HepG2 (cell line): ENCODE data around the gene TFAP2E. TPM values are rescaled to one million over a fixed set of nuclear protein-coding genes. Genes with fewer than 3 reads are reported as not detected.

Experiments
- ATAC-seq: fragments of 200-7000 bp; cut with Tn5 transposase; 3 replicates; pipeline ENCODE4 v1.9.1; 2020; ENCODE audit warnings: mild to moderate bottlenecking, moderate library complexity
- BruUV-seq: library from RNA; stranded (reverse); fragments of 400-500 nt; replicated peaks from 2 replicates; lab custom pipeline; 2021; lab: Mats Ljungman, UMichigan
- CTCF ChIA-PET: fragments of 300-600 bp; formaldehyde crosslinking; extraction: SDS; loops from one replicate; lab custom pipeline; 2021; ENCODE audit warnings: low total read pairs, inconsistent platforms, low intra/inter-chr PET ratio; lab: Yijun Ruan, JAX
- POLR2A ChIA-PET: fragments of 350-600 bp; sonication (Branson Sonifier 250); formaldehyde crosslinking; loops from one replicate; lab custom pipeline; 2020; ENCODE audit warnings: antibody characterized with exemption, inconsistent platforms; lab: Yijun Ruan, JAX
- DNase-seq: peaks from one replicate; pipeline ENCODE4 v3.0.0-alpha.2; 2015; ENCODE audit warnings: low spot score
- FAIRE-seq: peaks from 3 replicates; lab custom pipeline; 2011; peaks lifted over from hg19 to GRCh38; lab: Jason Lieb, UNC
- H2AFZ ChIP-seq: one replicate; pipeline ENCODE4 v1.6.1; 2011; ENCODE audit warnings: low read length, inconsistent platforms
- H3K27ac ChIP-seq: fragments of 300-600 bp; 3 replicates; pipeline ENCODE4 v1.8.0; 2011; ENCODE audit warnings: mixed run types, mild to moderate bottlenecking, mixed read lengths, low read length, inconsistent platforms; ENCODE audit not compliant: insufficient read depth; ENCODE audit errors: extremely low read length
- H3K27me3 ChIP-seq, 2 experiments: fragments of 200-600 bp in 1 of 2; 2 replicates in 1 of 2; 3 replicates in 1 of 2; pipeline versions ENCODE4 v1.6.0 to v1.8.0; 2011; ENCODE audit warnings: low read length in 2 of 2, mild to moderate bottlenecking in 2 of 2, moderate library complexity in 2 of 2, inconsistent platforms in 1 of 2; ENCODE audit not compliant: insufficient read depth in 2 of 2, control insufficient read depth in 1 of 2
- H3K36me3 ChIP-seq, 2 experiments: fragments of 200-600 bp in 1 of 2; replicated peaks in 1 of 2; 2 replicates in 1 of 2; 3 replicates in 1 of 2; pipeline versions ENCODE4 v1.5.1 to v1.8.0; 2011; ENCODE audit warnings: low read length in 2 of 2, inconsistent platforms in 1 of 2; ENCODE audit not compliant: insufficient read depth in 2 of 2, control insufficient read depth in 1 of 2
- H3K4me1 ChIP-seq: 2 replicates; pipeline ENCODE4 v1.5.1; 2012; ENCODE audit warnings: low read length, inconsistent platforms; ENCODE audit not compliant: insufficient read depth
- H3K4me2 ChIP-seq: 2 replicates; pipeline ENCODE4 v1.6.0; 2011; ENCODE audit warnings: low read depth, low read length, inconsistent platforms
- H3K4me3 ChIP-seq, 3 experiments: fragments of 200-600 bp in 1 of 3; sonication (generic), shearing (Covaris generic) in 1 of 3; replicated peaks in 1 of 3; 2 replicates each; pipeline ENCODE4 v1.5.1; 2011 to 2016; ENCODE audit warnings: low read length in 3 of 3, inconsistent platforms in 2 of 3, low read depth in 2 of 3, mild to moderate bottlenecking in 2 of 3, control low read depth in 1 of 3, mixed read lengths in 1 of 3; ENCODE audit not compliant: insufficient read depth in 1 of 3
- H3K79me2 ChIP-seq: one replicate; pipeline ENCODE4 v1.6.1; 2011; ENCODE audit warnings: low read length, inconsistent platforms; ENCODE audit not compliant: insufficient read depth
- H3K9ac ChIP-seq: 2 replicates; pipeline ENCODE4 v1.6.0; 2011; ENCODE audit warnings: mild to moderate bottlenecking, low read depth, low read length, inconsistent platforms; ENCODE audit not compliant: insufficient read depth
- H3K9me3 ChIP-seq: 2 replicates; pipeline ENCODE4 v1.5.1; 2012; ENCODE audit warnings: mild to moderate bottlenecking, low read length
- H4K20me1 ChIP-seq: 2 replicates; pipeline ENCODE4 v1.6.0; 2011; ENCODE audit warnings: inconsistent platforms, mild to moderate bottlenecking, low read length, moderate library complexity; ENCODE audit not compliant: insufficient read depth
- ZFP36L2 ChIP-seq: sonication (generic); formaldehyde crosslinking; IDR thresholded peaks from 2 replicates; pipeline ENCODE4 v1.4.0; 2020; ENCODE audit warnings: missing genetic modification reagents
- WGBS: methylation state at CpG from one replicate; pipeline ENCODE4 v1.1.6; 2017; ENCODE audit warnings: low lambda C conversion rate; 5-methylcytosine and 5-hydroxymethylcytosine counted together
- in situ Hi-C: cut with HindIII; loops from 2 replicates; pipeline ENCODE4 v1.10.0; 2017; ENCODE audit warnings: low pct_unique_long_range_greater_than_20kb; ENCODE audit not compliant: extremely low pct_ligation_motif_present
- intact Hi-C: fragments of 100-400 bp; cut with micrococcal nuclease; formaldehyde crosslinking; loops from one replicate; pipeline ENCODE4 v1.10.0; 2022; ENCODE audit not compliant: unreplicated experiment
- polyA plus RNA-seq, 8 experiments: library from polyadenylated mRNA; depleted of rRNA in 3 of 8; stranded (reverse) in 7 of 8; unstranded in 1 of 8; fragments of >200 nt; fragmentation: Illumina TruSeq in 4 of 8; extraction: Trizol in 4 of 8; gene quantifications; 2 replicates each; pipeline versions ENCODE4 v1.2.1 to v1.2.3, GENCODE V29; 2011 to 2016; ENCODE audit warnings: low read depth in 4 of 8, missing spikeins in 1 of 8, mixed read lengths in 1 of 8; ENCODE audit not compliant: insufficient read depth in 1 of 8
- total RNA-seq, 5 experiments: library from RNA; depleted of rRNA; stranded (reverse); fragments of >200 nt; fragmentation: Illumina TruSeq; extraction: Trizol; gene quantifications; 2 replicates each; pipeline ENCODE4 v1.2.3, GENCODE V29; 2016; ENCODE audit warnings: low read depth in 1 of 5
- TF ChIP-seq, protein P1 (sequence below): sonication (generic); formaldehyde crosslinking; IDR thresholded peaks from 2 replicates; pipeline ENCODE4 v1.4.0; 2020; ENCODE audit warnings: missing genetic modification reagents, borderline replicate concordance

The TFAP2E gene
- total and polyA plus RNA-seq, 2 of the 13 experiments (the other 11 are each of a cell fraction or from before 2014, with no cell fraction given), result 0.31 to 0.41 TPM

DNA sequence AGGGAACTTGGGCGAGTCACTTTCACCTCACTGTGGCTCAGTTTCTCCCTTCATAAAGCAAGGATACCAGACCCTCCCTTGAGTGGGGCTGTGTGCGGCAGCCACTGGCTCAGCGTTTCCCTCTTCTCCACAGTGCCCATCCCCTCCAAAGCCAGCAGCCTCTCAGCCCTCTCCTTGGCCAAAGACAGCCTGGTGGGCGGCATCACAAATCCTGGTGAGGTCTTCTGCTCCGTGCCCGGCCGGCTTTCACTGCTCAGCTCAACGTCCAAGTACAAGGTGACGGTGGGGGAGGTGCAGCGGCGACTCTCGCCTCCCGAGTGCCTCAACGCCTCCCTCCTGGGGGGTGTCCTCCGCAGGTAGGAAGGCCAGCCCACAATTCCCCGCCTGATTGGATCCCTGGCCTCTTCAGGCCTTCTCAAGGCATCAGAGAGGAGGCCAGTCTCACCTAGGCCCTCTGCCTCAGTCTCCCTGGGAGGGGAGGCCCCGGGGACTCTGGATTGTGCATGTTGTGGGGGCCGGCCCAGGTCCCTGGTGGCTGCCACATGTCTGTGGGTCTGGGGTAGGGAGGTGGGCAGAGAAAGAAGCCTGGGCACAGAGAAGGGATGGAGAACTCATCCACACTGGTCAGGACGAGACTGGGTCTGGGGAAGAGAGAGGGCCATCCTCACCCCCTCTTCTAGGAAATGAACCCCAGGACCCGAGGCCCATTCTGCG lies 15.2 kb downstream of the TFAP2E start:
- Histone ChIP-seq H3K36me3 (no peaks in the 10 kb centered on the region), H2AFZ (no peak overlapping the region), H3K9ac (no peak overlapping the region), H3K4me1 (peaks cover 11% of the 10 kb centered on the region)
- TF ChIP-seq, protein P1, sequence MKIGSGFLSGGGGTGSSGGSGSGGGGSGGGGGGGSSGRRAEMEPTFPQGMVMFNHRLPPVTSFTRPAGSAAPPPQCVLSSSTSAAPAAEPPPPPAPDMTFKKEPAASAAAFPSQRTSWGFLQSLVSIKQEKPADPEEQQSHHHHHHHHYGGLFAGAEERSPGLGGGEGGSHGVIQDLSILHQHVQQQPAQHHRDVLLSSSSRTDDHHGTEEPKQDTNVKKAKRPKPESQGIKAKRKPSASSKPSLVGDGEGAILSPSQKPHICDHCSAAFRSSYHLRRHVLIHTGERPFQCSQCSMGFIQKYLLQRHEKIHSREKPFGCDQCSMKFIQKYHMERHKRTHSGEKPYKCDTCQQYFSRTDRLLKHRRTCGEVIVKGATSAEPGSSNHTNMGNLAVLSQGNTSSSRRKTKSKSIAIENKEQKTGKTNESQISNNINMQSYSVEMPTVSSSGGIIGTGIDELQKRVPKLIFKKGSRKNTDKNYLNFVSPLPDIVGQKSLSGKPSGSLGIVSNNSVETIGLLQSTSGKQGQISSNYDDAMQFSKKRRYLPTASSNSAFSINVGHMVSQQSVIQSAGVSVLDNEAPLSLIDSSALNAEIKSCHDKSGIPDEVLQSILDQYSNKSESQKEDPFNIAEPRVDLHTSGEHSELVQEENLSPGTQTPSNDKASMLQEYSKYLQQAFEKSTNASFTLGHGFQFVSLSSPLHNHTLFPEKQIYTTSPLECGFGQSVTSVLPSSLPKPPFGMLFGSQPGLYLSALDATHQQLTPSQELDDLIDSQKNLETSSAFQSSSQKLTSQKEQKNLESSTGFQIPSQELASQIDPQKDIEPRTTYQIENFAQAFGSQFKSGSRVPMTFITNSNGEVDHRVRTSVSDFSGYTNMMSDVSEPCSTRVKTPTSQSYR (CRISPR knock-in tag), result peak; percentile 54; the same call in 1 of the 2 replicates
- no peak for TF ChIP-seq ZFP36L2 (CRISPR knock-in tag)
- TF ChIP-seq, all 625 proteins: peak for 1
- no peak overlapping the region for H3K4me3 ChIP-seq
- no peak overlapping the region; the same call in 1 of the 2 replicates for H3K4me2 ChIP-seq
- BruUV-seq, result no TSS peak
- ChIA-PET CTCF (no interaction called here), POLR2A (no interaction called here)
- H4K20me1 ChIP-seq, result no peaks in the 10 kb centered on the region
- 71% methylated on average over 10 of the region's 21 CpGs for WGBS
- H3K9me3 ChIP-seq, result no peaks in the 10 kb centered on the region
- intact Hi-C loops, result no loop called here
- no peaks in the 10 kb centered on the region for H3K27me3 ChIP-seq
- DNase-seq, result no peak
- H3K79me2 ChIP-seq, result no peaks in the 10 kb centered on the region
- no peak for FAIRE-seq
- ATAC-seq, result peak; percentile 15; the same call in 2 of the 3 replicates
- no peak overlapping the region for H3K27ac ChIP-seq
- in situ Hi-C loops, result no loop called here
